BE2C (cell line): ENCODE measurements around the gene OTX2.

Experiments used
- DNase-seq: peaks from one replicate; pipeline ENCODE4 v3.0.0-alpha.2; 2020
- H3K27me3 ChIP-seq: fragments of 250-450 bp; sonication (Bioruptor Pico); 2 replicates; pipeline ENCODE4 v1.5.1; 2020; ENCODE audit warnings: mild to moderate bottlenecking
- H3K36me3 ChIP-seq: fragments of 250-450 bp; sonication (Bioruptor Pico); 2 replicates; pipeline ENCODE4 v1.5.1; 2020; ENCODE audit warnings: mild to moderate bottlenecking
- H3K4me1 ChIP-seq: fragments of 250-450 bp; sonication (Bioruptor Pico); 2 replicates; pipeline ENCODE4 v1.5.1; 2020
- H3K4me3 ChIP-seq: 2 replicates; pipeline ENCODE4 v1.5.1; 2011; ENCODE audit warnings: low read depth, low read length
- H3K9me3 ChIP-seq: fragments of 250-450 bp; sonication (Bioruptor Pico); 2 replicates; pipeline ENCODE4 v1.5.1; 2020
- CTCF ChIP-seq: IDR thresholded peaks from 2 replicates; pipeline ENCODE4 v1.5.1; 2012; ENCODE audit warnings: mild to moderate bottlenecking, low read depth, low read length

The OTX2 gene

GRCh38 chr14:56806760-56807159 lies 3.5 kb downstream of the OTX2 start:
- TF ChIP-seq CTCF = no peak
- DNase-seq = no peak
- Histone ChIP-seq H3K9me3 (no peaks in the 10 kb centered on the region), H3K4me3 (no peak overlapping the region), H3K4me1 (no peaks in the 10 kb centered on the region), H3K36me3 (no peaks in the 10 kb centered on the region), H3K27me3 (peaks cover 98% of the 10 kb centered on the region)

GRCh38 chr14:56805992-56806727 lies 4.1 kb downstream of the OTX2 start:
- no peak for TF ChIP-seq CTCF
- Histone ChIP-seq H3K9me3 (no peaks in the 10 kb centered on the region), H3K27me3 (peaks cover 98% of the 10 kb centered on the region), H3K36me3 (no peaks in the 10 kb centered on the region), H3K4me3 (no peak overlapping the region), H3K4me1 (no peaks in the 10 kb centered on the region)
- DNase-seq = no peak

- Histone ChIP-seq H3K9me3 (no peaks in the 10 kb centered on the region), H3K27me3 (peaks cover 98% of the 10 kb centered on the region), H3K36me3 (no peaks in the 10 kb centered on the region), H3K4me3 (no peak overlapping the region), H3K4me1 (no peaks in the 10 kb centered on the region)
- DNase-seq = no peak
- TF ChIP-seq CTCF = no peak
Observed at GRCh38 chr14:56805201-56805991, 4.9 kb downstream of the OTX2 start.

- H3K27me3 ChIP-seq = peaks cover 94% of the 10 kb centered on the region
- no peaks in the 10 kb centered on the region for H3K36me3 ChIP-seq
- TF ChIP-seq CTCF = no peak
- no peak overlapping the region for H3K4me3 ChIP-seq
- DNase-seq = no peak
- H3K4me1 ChIP-seq = no peaks in the 10 kb centered on the region
- no peaks in the 10 kb centered on the region for H3K9me3 ChIP-seq
Observed at GRCh38 chr14:56803816-56804535, 6.3 kb downstream of the OTX2 start.

GRCh38 chr14:56801920-56802319 lies 8.4 kb downstream of the OTX2 start:
- Histone ChIP-seq H3K4me1 (no peaks in the 10 kb centered on the region), H3K27me3 (peaks cover 94% of the 10 kb centered on the region), H3K4me3 (no peak overlapping the region), H3K9me3 (no peaks in the 10 kb centered on the region), H3K36me3 (no peaks in the 10 kb centered on the region)
- no peak for DNase-seq
- no peak for TF ChIP-seq CTCF
